ENCODE results near the gene COL4A3.

COL4A3 gene

GRCh38 chr2:227285741-227286236 is 121.4 kb downstream of the COL4A3 start:
- no peak for DNase-seq (ENCODE audit: low read depth)
- no peak for TF ChIP-seq POLR2A (IDR thresholded peaks at IDR 0.05; ENCODE audit: extremely low read depth, insufficient read length)
- no peak for TF ChIP-seq CTCF (IDR thresholded peaks at IDR 0.05; ENCODE audit: low read depth, low read length)
- TF ChIP-seq, protein P1, sequence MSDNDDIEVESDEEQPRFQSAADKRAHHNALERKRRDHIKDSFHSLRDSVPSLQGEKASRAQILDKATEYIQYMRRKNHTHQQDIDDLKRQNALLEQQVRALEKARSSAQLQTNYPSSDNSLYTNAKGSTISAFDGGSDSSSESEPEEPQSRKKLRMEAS (IDR thresholded peaks at IDR 0.05; ENCODE audit: low read depth, low read length), result no peak
- TF ChIP-seq MYC (IDR thresholded peaks at IDR 0.05; ENCODE audit: low read depth, low read length), result no peak
- no peak overlapping the region for H3K4me3 ChIP-seq (ENCODE audit: low read depth, low read length)

DNA sequence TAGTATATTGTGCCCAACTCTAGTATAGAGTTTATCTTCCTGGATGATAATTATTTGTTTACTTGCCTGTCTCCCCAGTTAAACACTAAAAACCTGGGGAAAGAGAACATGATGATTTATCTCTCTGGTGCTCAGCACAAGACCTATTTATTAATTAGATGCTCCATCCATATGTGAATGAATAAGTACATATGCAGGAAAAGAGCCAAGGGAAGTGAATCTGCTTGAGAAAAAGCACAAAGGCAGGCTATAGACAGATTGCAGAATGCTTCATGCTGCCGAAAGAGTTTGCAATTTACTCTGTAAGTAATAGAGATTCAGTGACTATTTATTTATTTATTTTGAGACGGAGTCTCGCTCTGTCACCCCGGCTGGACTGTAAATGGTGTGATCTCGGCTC is 123.3 kb downstream of the COL4A3 start:
- no peak overlapping the region for H3K4me3 ChIP-seq (ENCODE audit: low read depth, low read length)
- TF ChIP-seq POLR2A (IDR thresholded peaks at IDR 0.05; ENCODE audit: extremely low read depth, insufficient read length), result no peak
- no peak for TF ChIP-seq CTCF (IDR thresholded peaks at IDR 0.05; ENCODE audit: low read depth, low read length)
- TF ChIP-seq, protein P1 (IDR thresholded peaks at IDR 0.05; ENCODE audit: low read depth, low read length), result no peak
- TF ChIP-seq MYC (IDR thresholded peaks at IDR 0.05; ENCODE audit: low read depth, low read length), result no peak
- no peak for DNase-seq (ENCODE audit: low read depth)

- no peak overlapping the region for H3K4me3 ChIP-seq (ENCODE audit: low read depth, low read length)
- DNase-seq (ENCODE audit: low read depth), result no peak
- no peak for TF ChIP-seq CTCF (IDR thresholded peaks at IDR 0.05; ENCODE audit: low read depth, low read length)
- TF ChIP-seq POLR2A (IDR thresholded peaks at IDR 0.05; ENCODE audit: extremely low read depth, insufficient read length), result no peak
- TF ChIP-seq MYC (IDR thresholded peaks at IDR 0.05; ENCODE audit: low read depth, low read length), result no peak
- TF ChIP-seq, protein P1 (IDR thresholded peaks at IDR 0.05; ENCODE audit: low read depth, low read length), result no peak
Measured at GRCh38 chr2:227292314-227292713, 127.9 kb downstream of the COL4A3 start.

- no peak overlapping the region for H3K4me3 ChIP-seq (ENCODE audit: low read depth, low read length)
- DNase-seq (ENCODE audit: low read depth), result no peak
- TF ChIP-seq, protein P1 (IDR thresholded peaks at IDR 0.05; ENCODE audit: low read depth, low read length), result no peak
- TF ChIP-seq MYC (IDR thresholded peaks at IDR 0.05; ENCODE audit: low read depth, low read length) (no peak), POLR2A (IDR thresholded peaks at IDR 0.05; ENCODE audit: extremely low read depth, insufficient read length) (no peak), CTCF (IDR thresholded peaks at IDR 0.05; ENCODE audit: low read depth, low read length) (no peak)
Measured at GRCh38 chr2:227293531-227293930, 129.1 kb downstream of the COL4A3 start.

- TF ChIP-seq POLR2A (IDR thresholded peaks at IDR 0.05; ENCODE audit: extremely low read depth, insufficient read length), result no peak
- no peak for TF ChIP-seq CTCF (IDR thresholded peaks at IDR 0.05; ENCODE audit: low read depth, low read length)
- no peak for TF ChIP-seq MYC (IDR thresholded peaks at IDR 0.05; ENCODE audit: low read depth, low read length)
- TF ChIP-seq, protein P1 (IDR thresholded peaks at IDR 0.05; ENCODE audit: low read depth, low read length), result no peak
- DNase-seq (ENCODE audit: low read depth), result no peak
- no peak overlapping the region for H3K4me3 ChIP-seq (ENCODE audit: low read depth, low read length)
Measured at GRCh38 chr2:227295806-227296205, 131.4 kb downstream of the COL4A3 start.
